DND-41 (cell line): ENCODE measurements around the gene SLC12A8.

ENCODE experiments used
- CTCF ChIP-seq: IDR thresholded peaks from 2 replicates; pipeline ENCODE4 v1.5.1; 2012; ENCODE audit warnings: borderline replicate concordance, low read length, moderate library complexity, mild to moderate bottlenecking; ENCODE audit not compliant: poor library complexity, severe bottlenecking; ENCODE audit errors: extremely low read depth
- EZH2 ChIP-seq: IDR thresholded peaks from 3 replicates; pipeline ENCODE4 v1.6.1; 2012; ENCODE audit warnings: borderline replicate concordance, low read depth, mild to moderate bottlenecking, moderate library complexity, low read length, inconsistent platforms; ENCODE audit not compliant: severe bottlenecking

- TF ChIP-seq CTCF (peak; percentile 81), EZH2 (no peak)
Measured at GRCh38 chr3:125150525-125151441, 61.8 kb downstream of the SLC12A8 start.
